HepG2 (cell line): Measurements from ENCODE around the gene SLCO2B1. TPM values are rescaled to one million over a fixed set of nuclear protein-coding genes. Genes with fewer than 3 reads are reported as not detected.

Experiments
- ATAC-seq: fragments of 200-7000 bp; cut with Tn5 transposase; 3 replicates; pipeline ENCODE4 v1.9.1; 2020; ENCODE audit warnings: mild to moderate bottlenecking, moderate library complexity
- BruUV-seq: library from RNA; stranded (reverse); fragments of 400-500 nt; replicated peaks from 2 replicates; lab custom pipeline; 2021; lab: Mats Ljungman, UMichigan
- CTCF ChIA-PET: fragments of 300-600 bp; formaldehyde crosslinking; extraction: SDS; loops from one replicate; lab custom pipeline; 2021; ENCODE audit warnings: low total read pairs, inconsistent platforms, low intra/inter-chr PET ratio; lab: Yijun Ruan, JAX
- POLR2A ChIA-PET: fragments of 350-600 bp; sonication (Branson Sonifier 250); formaldehyde crosslinking; loops from one replicate; lab custom pipeline; 2020; ENCODE audit warnings: antibody characterized with exemption, inconsistent platforms; lab: Yijun Ruan, JAX
- DNase-seq: peaks from one replicate; pipeline ENCODE4 v3.0.0-alpha.2; 2015; ENCODE audit warnings: low spot score
- FAIRE-seq: peaks from 3 replicates; lab custom pipeline; 2011; peaks lifted over from hg19 to GRCh38; lab: Jason Lieb, UNC
- H2AFZ ChIP-seq: one replicate; pipeline ENCODE4 v1.6.1; 2011; ENCODE audit warnings: low read length, inconsistent platforms
- H3K27ac ChIP-seq: fragments of 300-600 bp; 3 replicates; pipeline ENCODE4 v1.8.0; 2011; ENCODE audit warnings: mixed run types, mild to moderate bottlenecking, mixed read lengths, low read length, inconsistent platforms; ENCODE audit not compliant: insufficient read depth; ENCODE audit errors: extremely low read length
- H3K27me3 ChIP-seq, 2 experiments: fragments of 200-600 bp in 1 of 2; 2 replicates in 1 of 2; 3 replicates in 1 of 2; pipeline versions ENCODE4 v1.6.0 to v1.8.0; 2011; ENCODE audit warnings: low read length in 2 of 2, mild to moderate bottlenecking in 2 of 2, moderate library complexity in 2 of 2, inconsistent platforms in 1 of 2; ENCODE audit not compliant: insufficient read depth in 2 of 2, control insufficient read depth in 1 of 2
- H3K36me3 ChIP-seq, 2 experiments: fragments of 200-600 bp in 1 of 2; replicated peaks in 1 of 2; 2 replicates in 1 of 2; 3 replicates in 1 of 2; pipeline versions ENCODE4 v1.5.1 to v1.8.0; 2011; ENCODE audit warnings: low read length in 2 of 2, inconsistent platforms in 1 of 2; ENCODE audit not compliant: insufficient read depth in 2 of 2, control insufficient read depth in 1 of 2
- H3K4me1 ChIP-seq: 2 replicates; pipeline ENCODE4 v1.5.1; 2012; ENCODE audit warnings: low read length, inconsistent platforms; ENCODE audit not compliant: insufficient read depth
- H3K4me2 ChIP-seq: 2 replicates; pipeline ENCODE4 v1.6.0; 2011; ENCODE audit warnings: low read depth, low read length, inconsistent platforms
- H3K4me3 ChIP-seq, 3 experiments: fragments of 200-600 bp in 1 of 3; sonication (generic), shearing (Covaris generic) in 1 of 3; replicated peaks in 1 of 3; 2 replicates each; pipeline ENCODE4 v1.5.1; 2011 to 2016; ENCODE audit warnings: low read length in 3 of 3, inconsistent platforms in 2 of 3, low read depth in 2 of 3, mild to moderate bottlenecking in 2 of 3, control low read depth in 1 of 3, mixed read lengths in 1 of 3; ENCODE audit not compliant: insufficient read depth in 1 of 3
- H3K79me2 ChIP-seq: one replicate; pipeline ENCODE4 v1.6.1; 2011; ENCODE audit warnings: low read length, inconsistent platforms; ENCODE audit not compliant: insufficient read depth
- H3K9ac ChIP-seq: 2 replicates; pipeline ENCODE4 v1.6.0; 2011; ENCODE audit warnings: mild to moderate bottlenecking, low read depth, low read length, inconsistent platforms; ENCODE audit not compliant: insufficient read depth
- H3K9me3 ChIP-seq: 2 replicates; pipeline ENCODE4 v1.5.1; 2012; ENCODE audit warnings: mild to moderate bottlenecking, low read length
- H4K20me1 ChIP-seq: 2 replicates; pipeline ENCODE4 v1.6.0; 2011; ENCODE audit warnings: inconsistent platforms, mild to moderate bottlenecking, low read length, moderate library complexity; ENCODE audit not compliant: insufficient read depth
- HMGA1 ChIP-seq: sonication (generic); formaldehyde crosslinking; conservative IDR thresholded peaks from 2 replicates; pipeline ENCODE4 v1.4.0; 2020; ENCODE audit warnings: missing genetic modification reagents
- HNRNPH1 ChIP-seq: fragments of 200-400 bp; formaldehyde crosslinking; optimal IDR thresholded peaks from 2 replicates; pipeline ENCODE3; 2017; ENCODE audit warnings: mild to moderate bottlenecking, low read depth, low read length
- PHF21A ChIP-seq: sonication (generic); formaldehyde crosslinking; IDR thresholded peaks from 2 replicates; pipeline ENCODE4 v1.5.0; 2020; ENCODE audit warnings: mild to moderate bottlenecking, missing genetic modification reagents
- SNRNP70 ChIP-seq: fragments of 200-400 bp; formaldehyde crosslinking; IDR thresholded peaks from 2 replicates; pipeline ENCODE4 v1.6.1; 2017; ENCODE audit warnings: mild to moderate bottlenecking, low read depth, low read length, moderate library complexity
- TCF7L2 ChIP-seq: IDR thresholded peaks from 2 replicates; pipeline ENCODE4 v1.6.1; 2011; ENCODE audit warnings: mild to moderate bottlenecking, low read depth, low read length, moderate library complexity
- ZNF12 ChIP-seq: sonication (generic); formaldehyde crosslinking; IDR thresholded peaks from 2 replicates; pipeline ENCODE4 v1.5.0; 2020; ENCODE audit warnings: missing genetic modification reagents
- ZNF20 ChIP-seq: sonication (generic); formaldehyde crosslinking; IDR thresholded peaks from 2 replicates; pipeline ENCODE4 v1.4.0; 2020; ENCODE audit warnings: mild to moderate bottlenecking, moderate library complexity, missing genetic modification reagents
- ZNF282 ChIP-seq: fragments of 450-650 bp; IDR thresholded peaks from 2 replicates; pipeline ENCODE4 v1.6.1; 2018; ENCODE audit not compliant: partially characterized antibody
- ZNF510 ChIP-seq: sonication (generic); formaldehyde crosslinking; IDR thresholded peaks from 2 replicates; pipeline ENCODE4 v1.4.0; 2020; ENCODE audit warnings: low read depth, mild to moderate bottlenecking, missing genetic modification reagents
- ZNF737 ChIP-seq: sonication (generic); formaldehyde crosslinking; IDR thresholded peaks from 2 replicates; pipeline ENCODE4 v1.5.0; 2020; ENCODE audit warnings: missing genetic modification reagents, mild to moderate bottlenecking, borderline replicate concordance
- ZNF773 ChIP-seq: sonication (generic); formaldehyde crosslinking; IDR thresholded peaks from 2 replicates; pipeline ENCODE4 v1.4.0; 2020; ENCODE audit warnings: missing genetic modification reagents, borderline replicate concordance
- WGBS: methylation state at CpG from one replicate; pipeline ENCODE4 v1.1.6; 2017; ENCODE audit warnings: low lambda C conversion rate; 5-methylcytosine and 5-hydroxymethylcytosine counted together
- in situ Hi-C: cut with HindIII; loops from 2 replicates; pipeline ENCODE4 v1.10.0; 2017; ENCODE audit warnings: low pct_unique_long_range_greater_than_20kb; ENCODE audit not compliant: extremely low pct_ligation_motif_present
- intact Hi-C: fragments of 100-400 bp; cut with micrococcal nuclease; formaldehyde crosslinking; loops from one replicate; pipeline ENCODE4 v1.10.0; 2022; ENCODE audit not compliant: unreplicated experiment
- polyA plus RNA-seq, 8 experiments: library from polyadenylated mRNA; depleted of rRNA in 3 of 8; stranded (reverse) in 7 of 8; unstranded in 1 of 8; fragments of >200 nt; fragmentation: Illumina TruSeq in 4 of 8; extraction: Trizol in 4 of 8; gene quantifications; 2 replicates each; pipeline versions ENCODE4 v1.2.1 to v1.2.3, GENCODE V29; 2011 to 2016; ENCODE audit warnings: low read depth in 4 of 8, missing spikeins in 1 of 8, mixed read lengths in 1 of 8; ENCODE audit not compliant: insufficient read depth in 1 of 8
- total RNA-seq, 5 experiments: library from RNA; depleted of rRNA; stranded (reverse); fragments of >200 nt; fragmentation: Illumina TruSeq; extraction: Trizol; gene quantifications; 2 replicates each; pipeline ENCODE4 v1.2.3, GENCODE V29; 2016; ENCODE audit warnings: low read depth in 1 of 5

The SLCO2B1 gene
- total and polyA plus RNA-seq, 2 of the 13 experiments (the other 11 are each of a cell fraction or from before 2014, with no cell fraction given): 15.3 to 19.8 TPM

DNA sequence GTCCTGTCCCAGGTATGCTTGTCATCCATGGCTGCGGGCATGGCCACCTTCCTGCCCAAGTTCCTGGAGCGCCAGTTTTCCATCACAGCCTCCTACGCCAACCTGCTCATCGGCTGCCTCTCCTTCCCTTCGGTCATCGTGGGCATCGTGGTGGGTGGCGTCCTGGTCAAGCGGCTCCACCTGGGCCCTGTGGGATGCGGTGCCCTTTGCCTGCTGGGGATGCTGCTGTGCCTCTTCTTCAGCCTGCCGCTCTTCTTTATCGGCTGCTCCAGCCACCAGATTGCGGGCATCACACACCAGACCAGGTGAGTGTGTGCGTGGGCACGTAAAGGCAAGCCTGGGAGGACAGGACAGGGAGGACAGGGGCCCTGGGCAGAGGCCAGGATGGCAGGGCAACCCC lies 42.4 kb downstream of the SLCO2B1 start:
- H2AFZ ChIP-seq: no peak overlapping the region
- intact Hi-C loops (loop anchor here (5.0 kb wide), 1 partner anchor 1499 kb away; no protein-coding TSS in a partner anchor), in situ Hi-C loops (no loop called here)
- no peak for DNase-seq
- ChIA-PET CTCF (no interaction called here), POLR2A (no interaction called here)
- no peaks in the 10 kb centered on the region for H3K9me3 ChIP-seq
- WGBS: 100% methylated on average over 4 of the region's 15 CpGs
- no peak overlapping the region for H3K27ac ChIP-seq
- BruUV-seq: no TSS peak
- H3K36me3 ChIP-seq: peaks cover 8 to 14% of the 10 kb centered on the region in 2 experiments; a peak in 3 of 5 replicates
- H3K4me3 ChIP-seq: no peak overlapping the region
- no peak for FAIRE-seq
- TF ChIP-seq PHF21A (CRISPR knock-in tag) (no peak), HNRNPH1 (no peak), SNRNP70 (no peak), ZNF282 (no peak), ZNF773 (no peak), TCF7L2 (no peak), ZNF737 (CRISPR knock-in tag) (no peak), ZNF20 (CRISPR knock-in tag) (no peak), ZNF510 (CRISPR knock-in tag) (no peak), ZNF12 (CRISPR knock-in tag) (no peak), HMGA1 (CRISPR knock-in tag) (no peak)
- ATAC-seq: no peak
- no peaks in the 10 kb centered on the region for H4K20me1 ChIP-seq
- no peaks in the 10 kb centered on the region for H3K27me3 ChIP-seq
- no peak overlapping the region for H3K9ac ChIP-seq
- peaks cover 26% of the 10 kb centered on the region for H3K4me1 ChIP-seq
- no peak overlapping the region for H3K4me2 ChIP-seq
- no peaks in the 10 kb centered on the region for H3K79me2 ChIP-seq
